HT1080 (cell line): ENCODE data around the gene ATP13A1. TPM values are rescaled to one million over a fixed set of nuclear protein-coding genes. Genes with fewer than 3 reads are reported as not detected.
"Not testable (repeated sequence)": the region's sequence is repeated elsewhere in the genome, so short reads cannot be mapped to it uniquely, and the experiment has no call there.

ENCODE experiments used
- DNase-seq: peaks from one replicate; pipeline ENCODE4 v3.0.0-alpha.2; 2015; ENCODE audit warnings: low read depth
- total RNA-seq: library from RNA; depleted of rRNA; stranded (reverse); fragments of >200 nt; shearing (Covaris generic); gene quantifications from 2 replicates; pipeline ENCODE4 v1.2.3, GENCODE V29; 2014

The ATP13A1 gene
- total RNA-seq, 1 experiment from 2014 or later: 53.8 TPM

GRCh38 chr19:19624032-19624570, 39.4 kb downstream of the ATP13A1 start:
- DNase-seq: no peak

- no peak for DNase-seq
Measured at GRCh38 chr19:19623383-19623782, 40.1 kb downstream of the ATP13A1 start.

- no peak for DNase-seq
Measured at GRCh38 chr19:19619849-19620210, 43.6 kb downstream of the ATP13A1 start.

GRCh38 chr19:19619181-19619848, 44.2 kb downstream of the ATP13A1 start:
- DNase-seq: no peak

GRCh38 chr19:19618219-19619051, 45.0 kb downstream of the ATP13A1 start, which contains the start of gene PBX4:
Gene PBX4 (minus strand): TSS chr19:19618687. CDS start chr19:19618629, 58 bp downstream.
- DNase-seq: no peak

- DNase-seq: peak; percentile 51
Measured at GRCh38 chr19:19615086-19615485, 48.4 kb downstream of the ATP13A1 start.

GRCh38 chr19:19613506-19613905, 50.0 kb downstream of the ATP13A1 start:
- DNase-seq: no peak

GRCh38 chr19:19610376-19611202, 52.9 kb downstream of the ATP13A1 start:
- no peak for DNase-seq

GRCh38 chr19:19606686-19607085, 56.8 kb downstream of the ATP13A1 start:
- DNase-seq: not testable (repeated sequence)

- no peak for DNase-seq
Measured at GRCh38 chr19:19606021-19606420, 57.5 kb downstream of the ATP13A1 start.

- DNase-seq: no peak
Measured at GRCh38 chr19:19602713-19603324, 60.7 kb downstream of the ATP13A1 start.

GRCh38 chr19:19602136-19602712, 61.3 kb downstream of the ATP13A1 start:
- no peak for DNase-seq

- DNase-seq: no peak
Measured at GRCh38 chr19:19600793-19601330, 62.6 kb downstream of the ATP13A1 start.

GRCh38 chr19:19598728-19599451, 64.6 kb downstream of the ATP13A1 start:
- DNase-seq: not testable (repeated sequence)

GRCh38 chr19:19597809-19598306, 65.6 kb downstream of the ATP13A1 start:
- no peak for DNase-seq
